HUES48 (cell line): ENCODE measurements around the gene RTCA.

Experiments
- H3K27ac ChIP-seq: one replicate; pipeline ENCODE4 v1.7.0; 2013; ENCODE audit warnings: low read depth, low read length, inconsistent platforms
- H3K27me3 ChIP-seq: 2 replicates; pipeline ENCODE4 v1.6.1; 2013; ENCODE audit warnings: mild to moderate bottlenecking, low read length; ENCODE audit not compliant: control insufficient read depth, insufficient read depth
- H3K36me3 ChIP-seq: 2 replicates; pipeline ENCODE4 v1.6.1; 2013; ENCODE audit warnings: low read length; ENCODE audit not compliant: control insufficient read depth, insufficient read depth
- H3K4me1 ChIP-seq: 2 replicates; pipeline ENCODE4 v1.6.1; 2013; ENCODE audit warnings: mild to moderate bottlenecking, low read length; ENCODE audit not compliant: control insufficient read depth, insufficient read depth
- H3K4me3 ChIP-seq: 2 replicates; pipeline ENCODE4 v1.5.1; 2013; ENCODE audit warnings: mild to moderate bottlenecking, low read depth, low read length
- H3K9ac ChIP-seq: 2 replicates; pipeline ENCODE4 v1.6.1; 2013; ENCODE audit warnings: mild to moderate bottlenecking, low read depth, low read length, moderate library complexity
- H3K9me3 ChIP-seq: 2 replicates; pipeline ENCODE4 v1.6.1; 2013; ENCODE audit warnings: low read length; ENCODE audit not compliant: control insufficient read depth, insufficient read depth

RTCA gene

DNA sequence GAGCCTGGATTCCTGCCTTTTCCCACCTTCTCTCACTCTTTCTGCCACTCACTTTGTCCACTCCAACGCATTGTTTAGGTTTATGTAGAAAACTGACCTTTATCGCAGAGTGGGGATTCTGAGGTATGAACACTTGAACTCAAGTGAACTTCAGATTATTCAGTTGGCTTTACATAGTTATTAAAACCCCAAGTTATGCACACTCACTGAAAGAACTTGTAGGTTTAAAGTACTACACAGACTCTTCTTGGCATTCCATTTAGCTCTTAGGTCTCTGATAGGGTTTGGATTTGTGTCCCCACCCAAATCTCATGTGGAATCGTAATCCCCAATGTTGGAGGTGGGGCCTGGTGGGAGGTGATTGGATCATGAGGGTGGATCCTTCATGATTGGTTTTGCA lies 39.9 kb downstream of the RTCA start:
- H3K4me1 ChIP-seq = peaks cover 13% of the 10 kb centered on the region; the same call in 1 of the 2 replicates
- H3K27ac ChIP-seq = no peak overlapping the region
- H3K4me3 ChIP-seq = no peak overlapping the region
- H3K27me3 ChIP-seq = no peaks in the 10 kb centered on the region
- H3K9ac ChIP-seq = no peak overlapping the region
- no peaks in the 10 kb centered on the region for H3K9me3 ChIP-seq
- no peaks in the 10 kb centered on the region for H3K36me3 ChIP-seq

DNA sequence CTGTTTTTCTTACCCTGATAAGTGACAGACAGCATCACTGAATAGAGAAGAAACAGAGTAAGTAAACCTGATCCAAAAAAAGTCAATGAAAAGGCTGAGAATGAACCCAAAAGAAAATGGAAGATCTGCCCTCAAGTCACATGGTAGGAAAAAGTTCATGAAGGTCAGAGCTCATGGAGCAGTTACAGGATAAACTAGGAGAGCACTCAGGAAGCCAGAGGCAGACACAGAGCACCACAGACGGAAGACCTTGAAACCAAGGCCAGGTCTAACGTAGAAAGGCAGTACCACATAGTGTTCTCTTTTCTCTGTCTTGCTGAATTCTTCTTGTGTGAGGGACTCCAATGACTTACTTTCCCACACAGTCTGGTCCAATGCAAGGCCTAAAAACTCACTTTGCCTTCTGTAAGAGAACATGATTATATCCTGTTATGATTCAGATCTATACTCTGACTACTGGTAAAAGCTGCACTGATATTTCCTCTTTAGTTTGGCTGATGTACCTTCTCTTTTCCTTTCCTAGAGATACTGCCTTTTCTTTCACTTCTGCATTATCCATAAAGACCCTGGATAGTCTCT lies 40.8 kb downstream of the RTCA start:
- Histone ChIP-seq H3K4me3 (no peak overlapping the region), H3K27me3 (no peaks in the 10 kb centered on the region), H3K9me3 (no peaks in the 10 kb centered on the region), H3K9ac (no peak overlapping the region), H3K36me3 (no peaks in the 10 kb centered on the region), H3K4me1 (peaks cover 13% of the 10 kb centered on the region; the same call in 1 of the 2 replicates), H3K27ac (no peak overlapping the region)

DNA sequence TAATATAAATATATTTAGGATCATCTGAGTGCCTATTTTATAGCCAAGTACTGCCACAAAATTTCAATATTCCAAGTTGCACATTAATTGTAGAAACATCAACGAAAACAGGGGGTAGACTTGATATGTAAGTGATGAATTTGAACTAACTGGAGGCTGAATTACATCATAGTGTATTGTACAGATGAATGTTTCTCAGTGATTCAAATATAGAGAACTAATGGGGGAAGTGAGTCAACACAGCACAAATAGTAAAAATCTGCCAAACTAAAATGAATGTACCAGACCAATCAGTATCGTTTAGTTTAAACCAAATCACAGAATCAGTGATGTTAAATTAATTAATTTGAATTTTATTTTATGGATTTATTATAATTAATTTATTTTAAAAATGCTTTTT lies 42.8 kb downstream of the RTCA start:
- Histone ChIP-seq H3K4me3 (no peak overlapping the region), H3K36me3 (no peaks in the 10 kb centered on the region), H3K27ac (no peak overlapping the region), H3K4me1 (peaks cover 18% of the 10 kb centered on the region; the same call in 1 of the 2 replicates), H3K9me3 (no peaks in the 10 kb centered on the region), H3K27me3 (no peaks in the 10 kb centered on the region), H3K9ac (no peak overlapping the region)

DNA sequence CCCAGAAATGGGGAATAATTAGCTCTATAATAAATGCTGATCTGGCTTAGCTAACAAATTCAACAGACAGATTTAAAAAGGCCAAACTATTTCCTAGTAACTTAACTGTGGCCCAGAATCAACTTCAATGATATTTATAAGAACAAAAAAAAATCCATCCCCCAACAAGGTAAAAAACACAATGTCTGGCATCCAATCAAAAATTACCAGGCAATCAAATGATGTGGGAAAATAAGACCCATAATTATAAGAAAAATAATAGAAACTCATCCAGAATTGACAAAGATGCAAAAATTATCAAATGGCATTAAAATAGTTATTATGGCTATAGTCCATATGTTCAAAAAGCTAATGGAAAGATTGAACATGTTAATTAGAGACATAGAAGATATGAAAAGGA lies 43.8 kb downstream of the RTCA start:
- no peak overlapping the region for H3K9ac ChIP-seq

DNA sequence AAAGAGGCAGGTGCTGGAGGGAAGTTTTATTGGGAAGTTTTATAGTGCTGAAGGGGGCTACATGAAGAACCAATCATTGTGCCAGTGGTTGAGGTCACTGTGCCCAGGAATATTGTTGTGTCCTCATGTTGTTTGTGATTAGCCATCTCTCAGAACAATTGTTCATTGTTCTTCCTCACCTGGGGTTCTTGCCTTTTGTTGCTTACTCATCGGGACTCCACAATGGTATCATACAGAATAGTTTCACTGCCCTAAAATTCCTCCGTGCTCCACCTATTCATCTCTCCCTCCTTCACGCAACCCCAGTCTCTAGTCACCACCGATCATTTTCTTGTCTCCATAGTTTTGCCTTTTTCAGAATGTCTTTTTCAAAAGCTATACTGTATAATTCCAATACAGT lies 47.4 kb downstream of the RTCA start:
- H3K36me3 ChIP-seq = no peaks in the 10 kb centered on the region
- 0 out of 2 replicates have a peak, but pooled peaks cover 5% of the 10 kb centered on the region for H3K4me1 ChIP-seq
- H3K9ac ChIP-seq = no peak overlapping the region
- H3K9me3 ChIP-seq = peaks cover 13% of the 10 kb centered on the region
- no peak overlapping the region for H3K4me3 ChIP-seq
- no peaks in the 10 kb centered on the region for H3K27me3 ChIP-seq
- no peak overlapping the region for H3K27ac ChIP-seq

More for the DNA sequence above, 43.8 kb downstream of the RTCA start:
- no peaks in the 10 kb centered on the region for H3K36me3 ChIP-seq
- peaks cover 14% of the 10 kb centered on the region; the same call in 1 of the 2 replicates for H3K4me1 ChIP-seq
- H3K4me3 ChIP-seq = no peak overlapping the region
- H3K9me3 ChIP-seq = no peaks in the 10 kb centered on the region
- H3K27me3 ChIP-seq = no peaks in the 10 kb centered on the region
- no peak overlapping the region for H3K27ac ChIP-seq

DNA sequence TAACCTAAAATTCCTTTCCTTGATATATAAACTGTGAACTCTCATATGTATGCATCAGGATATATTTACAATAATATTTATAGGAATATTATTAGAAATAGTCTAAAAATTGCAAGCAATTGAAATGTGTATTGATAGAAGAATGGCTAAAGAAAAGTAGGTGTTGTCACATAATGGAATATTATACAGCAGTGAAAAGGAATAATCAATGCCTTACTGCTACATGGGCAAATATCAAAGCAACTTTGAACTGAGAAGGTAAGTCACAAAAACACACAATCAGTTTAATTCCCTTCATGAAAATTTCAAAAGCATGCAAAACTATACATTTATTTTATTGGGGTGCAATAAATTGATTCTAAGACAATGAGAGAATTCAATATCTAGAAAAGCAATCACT lies 50.6 kb downstream of the RTCA start:
- H3K36me3 ChIP-seq = no peaks in the 10 kb centered on the region
- H3K27ac ChIP-seq = no peak overlapping the region
- H3K9me3 ChIP-seq = peaks cover 25% of the 10 kb centered on the region
- no peak overlapping the region for H3K4me3 ChIP-seq
- no peak overlapping the region for H3K9ac ChIP-seq
- 0 out of 2 replicates have a peak, but pooled peaks cover 5% of the 10 kb centered on the region for H3K4me1 ChIP-seq
- no peaks in the 10 kb centered on the region for H3K27me3 ChIP-seq

DNA sequence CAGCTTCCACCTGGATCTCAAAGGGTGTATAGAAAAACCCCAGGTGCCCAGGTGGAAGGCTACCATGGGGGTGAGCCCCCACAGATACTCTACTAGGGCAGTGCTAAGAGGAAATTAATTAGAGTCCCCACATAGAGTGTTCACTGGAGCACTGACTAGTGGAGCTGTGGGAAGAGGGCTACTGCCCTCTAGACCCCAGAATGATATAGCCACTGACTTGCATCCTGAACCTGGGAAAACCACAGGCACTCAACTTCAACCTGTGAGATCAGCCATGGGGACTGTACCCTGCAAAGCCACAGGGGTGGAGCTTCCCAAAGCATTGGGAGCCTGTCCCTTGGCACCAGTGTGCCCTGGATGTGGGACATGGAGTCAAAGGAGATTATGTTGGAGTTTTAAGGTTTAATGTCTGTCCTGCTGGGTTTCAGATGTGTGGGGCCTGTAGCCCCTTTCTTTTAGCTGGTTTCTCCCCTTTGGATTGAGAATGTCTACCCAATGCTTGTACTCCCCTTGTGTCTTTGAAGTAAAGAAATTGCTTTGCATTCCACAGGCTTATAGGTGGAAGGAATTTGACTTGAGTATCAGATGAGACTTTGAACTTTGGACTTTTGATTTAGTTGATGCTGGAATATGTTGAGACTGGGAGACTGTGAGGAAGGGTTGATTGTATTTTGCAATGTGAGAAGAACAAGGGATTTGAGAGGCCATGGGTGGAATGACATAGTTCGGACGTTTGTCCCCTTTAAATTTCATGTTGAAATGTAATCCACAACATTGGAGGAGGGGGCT lies 54.5 kb downstream of the RTCA start:
- Histone ChIP-seq H3K27me3 (no peaks in the 10 kb centered on the region), H3K9me3 (peaks cover 25% of the 10 kb centered on the region), H3K4me1 (peaks cover 15% of the 10 kb centered on the region), H3K9ac (no peak overlapping the region), H3K36me3 (no peaks in the 10 kb centered on the region), H3K27ac (no peak overlapping the region), H3K4me3 (no peak overlapping the region)

DNA sequence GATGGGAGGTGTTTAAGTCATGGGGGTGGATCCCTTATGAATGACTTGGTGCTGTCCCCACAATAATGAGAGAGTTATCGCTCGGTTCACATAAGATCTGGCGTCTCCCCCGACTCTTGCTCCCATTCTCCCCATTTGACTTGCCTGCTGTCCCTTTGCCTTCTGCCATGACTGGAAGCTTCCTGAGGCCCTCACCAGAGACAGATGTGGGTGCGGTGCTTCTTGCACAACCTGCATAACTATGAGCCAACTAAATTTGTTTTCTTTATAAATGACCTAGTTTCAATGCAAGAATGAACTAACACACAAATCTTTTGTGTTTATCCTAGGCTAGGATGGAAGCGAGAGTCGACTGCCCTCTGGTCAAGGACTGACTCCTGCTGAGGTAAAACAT lies 55.1 kb downstream of the RTCA start:
- no peaks in the 10 kb centered on the region for H3K27me3 ChIP-seq
- no peak overlapping the region for H3K9ac ChIP-seq
- no peak overlapping the region for H3K4me3 ChIP-seq
- H3K27ac ChIP-seq = no peak overlapping the region
- H3K9me3 ChIP-seq = peaks cover 20% of the 10 kb centered on the region
- no peaks in the 10 kb centered on the region for H3K36me3 ChIP-seq
- peaks cover 18% of the 10 kb centered on the region for H3K4me1 ChIP-seq

DNA sequence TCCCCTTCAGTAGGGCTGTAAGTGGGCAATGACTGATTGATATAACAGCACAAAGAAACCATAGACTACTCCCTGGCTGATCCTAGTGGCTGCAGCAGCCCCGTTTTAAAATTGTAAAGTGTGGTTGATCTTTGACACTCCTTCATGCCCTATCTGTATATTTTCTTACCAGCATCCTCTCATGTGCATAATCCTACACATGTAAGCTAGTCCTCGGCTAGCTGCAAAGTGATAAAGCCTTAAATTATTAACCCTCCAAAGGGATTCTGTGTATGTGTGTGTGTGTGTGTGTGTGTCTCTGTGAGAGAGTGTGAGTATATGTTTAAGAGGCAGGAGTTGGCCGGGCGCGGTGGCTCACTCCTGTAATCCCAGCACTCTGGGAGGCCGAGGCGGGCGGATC lies 55.5 kb downstream of the RTCA start:
- Histone ChIP-seq H3K4me3 (no peak overlapping the region), H3K9ac (no peak overlapping the region), H3K36me3 (no peaks in the 10 kb centered on the region), H3K9me3 (peaks cover 16% of the 10 kb centered on the region), H3K27ac (no peak overlapping the region), H3K4me1 (peaks cover 18% of the 10 kb centered on the region), H3K27me3 (no peaks in the 10 kb centered on the region)

DNA sequence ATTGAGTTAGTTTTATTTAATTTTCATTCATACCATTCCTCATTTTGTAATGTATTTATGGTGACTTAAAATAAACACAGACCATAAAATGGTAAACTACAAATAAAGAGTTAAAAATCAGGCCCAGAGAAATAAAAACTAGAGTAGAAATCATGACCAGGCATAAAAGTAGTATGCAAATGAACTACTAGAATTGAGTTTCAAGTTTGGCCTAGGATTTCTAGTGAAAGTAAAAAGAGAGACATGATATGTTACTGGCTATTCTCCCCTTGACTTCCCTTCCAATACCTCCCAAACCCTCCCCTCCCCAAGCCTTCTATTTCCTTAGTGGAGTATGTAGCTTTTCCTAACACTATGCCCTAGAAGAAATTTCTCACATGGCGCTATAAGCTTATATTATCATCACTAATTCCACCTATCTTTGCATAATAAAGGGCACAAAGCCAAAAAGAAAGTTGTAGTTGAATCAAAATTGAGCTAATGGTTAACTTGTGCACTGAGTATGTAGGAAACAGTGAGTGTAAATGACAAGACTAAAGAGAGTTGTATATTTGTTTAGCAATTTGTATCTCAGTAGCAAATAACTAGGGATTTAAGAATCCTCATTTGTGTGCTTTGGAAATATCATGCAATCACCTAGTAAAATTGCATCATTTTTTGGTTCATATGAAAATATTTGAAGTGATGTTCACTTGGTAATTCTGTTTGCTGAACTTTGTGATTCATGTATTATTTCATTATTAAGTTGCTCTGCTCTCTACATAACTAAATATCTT lies 56.6 kb downstream of the RTCA start:
- H3K27ac ChIP-seq = no peak overlapping the region

More for the DNA sequence above, 56.6 kb downstream of the RTCA start:
- Histone ChIP-seq H3K9ac (no peak overlapping the region), H3K9me3 (peaks cover 13% of the 10 kb centered on the region), H3K27me3 (no peaks in the 10 kb centered on the region), H3K4me3 (no peak overlapping the region), H3K4me1 (peaks cover 18% of the 10 kb centered on the region), H3K36me3 (no peaks in the 10 kb centered on the region)
